A549 (cell line): ENCODE data around the gene ITGB8.

ENCODE experiments used
- CEBPB ChIP-seq, 2 experiments: fragments of >200 bp in 1 of 2; sonication (Bioruptor Twin) in 1 of 2; formaldehyde crosslinking in 1 of 2; IDR thresholded peaks; 2 replicates each; pipeline ENCODE4 v1.6.1; 2012 to 2016
- CTCF ChIP-seq: fragments of >200 bp; sonication (Bioruptor Twin); formaldehyde crosslinking; IDR thresholded peaks from 3 replicates; pipeline ENCODE4 v1.5.1; 2016
- HOXB13 ChIP-seq: fragments of 250-450 bp; sonication (Bioruptor Pico); IDR thresholded peaks from 2 replicates; pipeline ENCODE4 v1.5.0; 2020; ENCODE audit warnings: low read depth, mild to moderate bottlenecking, moderate library complexity
- JUN ChIP-seq, 2 experiments: fragments of >200 bp; sonication (Bioruptor Twin); formaldehyde crosslinking; IDR thresholded peaks; 2 replicates in 1 of 2; 3 replicates in 1 of 2; pipeline ENCODE4 v1.6.1; 2016 to 2017
- JUNB ChIP-seq: fragments of >200 bp; sonication (Bioruptor Twin); formaldehyde crosslinking; IDR thresholded peaks from 2 replicates; pipeline ENCODE4 v1.6.1; 2016
- PBX3 ChIP-seq: IDR thresholded peaks from 2 replicates; pipeline ENCODE4 v1.6.1; 2012
- TP53 ChIP-seq: fragments of 250-450 bp; sonication (Bioruptor Pico); IDR thresholded peaks from 2 replicates; pipeline ENCODE4 v1.5.0; 2021; ENCODE audit warnings: mild to moderate bottlenecking, moderate library complexity
- ZFP36 ChIP-seq: fragments of 450-650 bp; IDR thresholded peaks from 2 replicates; pipeline ENCODE4 v1.6.1; 2014; ENCODE audit warnings: borderline replicate concordance; ENCODE audit not compliant: partially characterized antibody

GRCh38 chr7:20439416-20440185 lies 108.9 kb downstream of the ITGB8 start:
- TF ChIP-seq JUN (IDR thresholded peaks at IDR 0.05) (no peak), TP53 (no peak), ZFP36 (no peak), CTCF (no peak), HOXB13 (CRISPR knock-in tag) (no peak), PBX3 (no peak), JUNB (no peak), CEBPB (IDR thresholded peaks at IDR 0.05) (no peak)
